BLaER1 treated with 17β-estradiol and CSF1 and Interleukin-3, amounts not matched to agents 10 nM and 100 nM (cell line): ENCODE results near the gene MBP.

Experiments
- H3K27ac ChIP-seq, 11 experiments: shearing (Covaris generic); formaldehyde crosslinking; 2 replicates each; pipeline ENCODE4 v1.8.1; 2022
- H3K27me3 ChIP-seq, 11 experiments: shearing (Covaris generic); formaldehyde crosslinking; 2 replicates each; pipeline ENCODE4 v1.8.1; 2022
- H3K36me3 ChIP-seq, 11 experiments: shearing (Covaris generic); formaldehyde crosslinking; 2 replicates each; pipeline ENCODE4 v1.8.1; 2022
- H3K4me1 ChIP-seq, 10 experiments: shearing (Covaris generic); formaldehyde crosslinking; 2 replicates each; pipeline ENCODE4 v1.8.1; 2022
- H3K4me2 ChIP-seq, 11 experiments: shearing (Covaris generic); formaldehyde crosslinking; 2 replicates each; pipeline ENCODE4 v1.8.1; 2022
- H3K4me3 ChIP-seq, 10 experiments: shearing (Covaris generic); formaldehyde crosslinking; 2 replicates each; pipeline ENCODE4 v1.8.1; 2022
- H3K9ac ChIP-seq, 11 experiments: shearing (Covaris generic); formaldehyde crosslinking; 2 replicates each; pipeline ENCODE4 v1.8.1; 2022
- H3K9me3 ChIP-seq, 11 experiments: shearing (Covaris generic); formaldehyde crosslinking; replicated peaks in 1 of 11; 2 replicates each; pipeline ENCODE4 v1.8.1; 2022
- H4K20me1 ChIP-seq, 11 experiments: shearing (Covaris generic); formaldehyde crosslinking; 2 replicates each; pipeline ENCODE4 v1.8.1; 2022
- Cebpa-rat ChIP-seq, 11 experiments: shearing (Covaris generic); IDR thresholded peaks; 2 replicates each; pipeline ENCODE4 v1.8.1; 2022

The MBP gene

DNA sequence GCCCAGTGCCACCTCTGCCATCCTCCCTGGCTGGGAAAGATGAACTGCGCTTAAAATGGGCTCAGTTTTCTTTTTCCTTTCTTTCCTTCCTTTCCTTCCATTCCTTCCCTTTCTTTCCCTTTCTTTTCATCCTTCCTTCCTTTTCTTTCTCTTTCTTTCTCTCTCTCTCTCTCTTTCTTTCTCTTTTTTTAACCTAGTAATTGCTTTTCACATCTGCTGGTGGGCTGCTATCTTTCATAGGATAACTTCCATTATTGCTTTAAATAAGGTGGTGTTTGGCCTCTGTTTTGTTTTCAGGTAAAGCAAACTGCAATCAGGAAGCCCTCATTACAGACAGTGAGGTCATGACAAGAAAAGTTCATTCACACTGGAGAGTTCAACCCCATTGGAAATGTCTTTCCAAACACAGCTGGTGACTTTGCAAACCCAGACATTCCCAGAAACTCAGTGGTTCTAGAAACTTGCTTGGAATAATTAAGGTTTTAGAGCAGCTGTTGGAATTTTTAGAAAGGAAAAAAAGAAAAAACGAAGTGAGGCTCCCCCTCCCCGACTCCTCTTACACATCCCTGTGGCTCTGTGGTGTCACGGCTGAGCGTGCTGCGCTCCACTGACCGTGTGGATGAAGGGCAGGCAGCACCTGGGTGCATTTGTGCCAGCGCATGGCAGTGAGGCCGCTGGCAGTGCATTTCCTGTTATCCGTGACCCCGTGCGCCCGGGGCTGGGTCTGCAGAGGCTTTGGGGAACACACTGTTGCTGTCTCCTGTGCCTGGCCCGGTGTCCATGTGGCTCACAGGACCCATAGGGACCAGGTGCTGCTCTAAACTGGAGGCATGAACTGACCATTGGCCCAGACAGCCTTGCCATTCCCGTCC lies 76.9 kb downstream of the MBP start:
- Histone ChIP-seq H3K4me1 (peaks cover 74 to 91% (median 87%) of the 10 kb centered on the region in 10 experiments), H3K27ac (peak overlapping the region; percentile 88 to 99 (median 98)), H4K20me1 (peaks cover 0 to 11% (median 0%) of the 10 kb centered on the region in 11 experiments; a peak in 2 of 22 replicates), H3K4me2 (peak overlapping the region; percentile 94 to 99 (median 99)), H3K36me3 (peaks cover 23 to 47% (median 41%) of the 10 kb centered on the region in 11 experiments), H3K4me3 (peak overlapping the region in 9 of 10 experiments; percentile 12 to 57 (median 35); a peak in 17 of 20 replicates), H3K9ac (peak overlapping the region; percentile 80 to 94 (median 89)), H3K9me3 (peaks cover 0 to 11% (median 0%) of the 10 kb centered on the region in 11 experiments; a peak in 10 of 22 replicates), H3K27me3 (no peaks in the 10 kb centered on the region)
- TF ChIP-seq Cebpa-rat (IDR thresholded peaks at IDR 0.05): no peak; a peak in 1 of 22 replicates

DNA sequence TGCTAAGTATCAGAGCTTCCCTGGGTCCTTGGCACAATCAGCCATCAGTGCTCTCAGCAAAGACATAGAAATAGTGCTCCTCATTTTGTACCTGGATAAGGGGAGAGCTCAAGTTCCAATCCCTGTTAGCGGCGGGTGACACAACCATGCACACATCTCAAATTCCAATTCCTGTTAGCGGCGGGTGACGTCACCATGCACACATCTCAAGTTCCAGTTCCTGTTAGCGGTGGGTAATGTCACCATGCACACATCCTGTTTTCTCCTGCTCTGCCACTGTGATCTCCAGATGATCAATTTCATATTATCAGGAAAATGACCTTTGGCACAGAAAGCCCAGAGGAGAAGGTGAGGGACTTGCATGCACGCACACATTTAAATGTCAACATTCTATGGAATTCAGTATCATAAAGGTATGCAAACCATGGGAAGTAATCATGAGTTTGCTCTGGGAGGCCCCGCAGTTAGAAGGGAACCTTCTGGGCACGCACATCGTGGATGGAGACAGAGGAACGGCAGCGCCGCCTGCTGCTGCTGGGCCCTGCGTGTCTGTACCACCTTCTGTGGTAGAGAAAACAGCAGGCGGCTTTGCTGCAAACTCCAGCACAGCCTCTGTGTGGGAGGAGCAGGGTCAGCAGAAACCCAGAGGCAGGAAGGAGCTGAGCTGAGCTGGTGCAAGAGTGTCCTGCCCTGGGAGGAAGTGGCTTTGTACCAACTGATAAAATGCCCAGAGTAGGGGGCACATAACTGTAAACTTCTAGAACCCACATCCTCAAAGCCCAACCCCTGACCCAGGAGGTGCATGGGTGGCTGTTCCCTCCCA lies 77.8 kb downstream of the MBP start:
- peaks cover 14 to 47% (median 38%) of the 10 kb centered on the region in 11 experiments for H3K36me3 ChIP-seq
- H3K27ac ChIP-seq: peak overlapping the region; percentile 88 to 99 (median 98)
- H3K4me3 ChIP-seq: peak overlapping the region; percentile 32 to 64 (median 54); a peak in 18 of 20 replicates
- H3K9ac ChIP-seq: peak overlapping the region; percentile 80 to 94 (median 89)
- peaks cover 74 to 91% (median 80%) of the 10 kb centered on the region in 10 experiments for H3K4me1 ChIP-seq
- peaks cover 0 to 11% (median 0%) of the 10 kb centered on the region in 11 experiments; a peak in 2 of 22 replicates for H4K20me1 ChIP-seq
- H3K27me3 ChIP-seq: no peaks in the 10 kb centered on the region
- peaks cover 0 to 3% (median 0%) of the 10 kb centered on the region in 11 experiments; a peak in 9 of 22 replicates for H3K9me3 ChIP-seq
- peak in 9 of 11 experiments; percentile 27 to 82 (median 70); a peak in 14 of 22 replicates for TF ChIP-seq Cebpa-rat (IDR thresholded peaks at IDR 0.05)
- H3K4me2 ChIP-seq: peak overlapping the region; percentile 94 to 99 (median 99)

DNA sequence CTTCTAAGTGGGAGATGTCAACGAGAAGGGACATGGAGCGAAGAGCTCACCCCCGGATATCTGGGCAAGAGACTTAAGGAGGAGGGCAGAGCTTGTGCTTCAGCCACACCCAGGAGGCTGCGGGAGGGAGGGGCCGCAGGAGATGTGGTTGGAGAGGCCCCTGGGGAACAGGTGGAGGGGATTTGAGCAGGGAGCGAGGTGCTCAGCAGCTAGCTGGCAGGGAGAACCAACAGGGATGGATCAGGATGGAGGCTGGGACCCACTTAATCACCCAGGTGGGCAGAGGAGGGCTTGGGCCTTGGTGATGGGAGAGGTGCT lies 78.3 kb downstream of the MBP start:
- H3K4me1 ChIP-seq: peaks cover 74 to 93% (median 79%) of the 10 kb centered on the region in 10 experiments
- peak overlapping the region; percentile 88 to 99 (median 98) for H3K27ac ChIP-seq
- peak overlapping the region; percentile 94 to 99 (median 99) for H3K4me2 ChIP-seq
- H4K20me1 ChIP-seq: peaks cover 0 to 11% (median 0%) of the 10 kb centered on the region in 11 experiments; a peak in 2 of 22 replicates
- H3K27me3 ChIP-seq: no peaks in the 10 kb centered on the region
- no peak for TF ChIP-seq Cebpa-rat (IDR thresholded peaks at IDR 0.05)
- peak overlapping the region; percentile 32 to 64 (median 54); a peak in 18 of 20 replicates for H3K4me3 ChIP-seq
- no peaks in the 10 kb centered on the region for H3K9me3 ChIP-seq
- peaks cover 16 to 49% (median 40%) of the 10 kb centered on the region in 11 experiments; a peak in 20 of 22 replicates for H3K36me3 ChIP-seq
- peak overlapping the region; percentile 80 to 94 (median 89) for H3K9ac ChIP-seq

DNA sequence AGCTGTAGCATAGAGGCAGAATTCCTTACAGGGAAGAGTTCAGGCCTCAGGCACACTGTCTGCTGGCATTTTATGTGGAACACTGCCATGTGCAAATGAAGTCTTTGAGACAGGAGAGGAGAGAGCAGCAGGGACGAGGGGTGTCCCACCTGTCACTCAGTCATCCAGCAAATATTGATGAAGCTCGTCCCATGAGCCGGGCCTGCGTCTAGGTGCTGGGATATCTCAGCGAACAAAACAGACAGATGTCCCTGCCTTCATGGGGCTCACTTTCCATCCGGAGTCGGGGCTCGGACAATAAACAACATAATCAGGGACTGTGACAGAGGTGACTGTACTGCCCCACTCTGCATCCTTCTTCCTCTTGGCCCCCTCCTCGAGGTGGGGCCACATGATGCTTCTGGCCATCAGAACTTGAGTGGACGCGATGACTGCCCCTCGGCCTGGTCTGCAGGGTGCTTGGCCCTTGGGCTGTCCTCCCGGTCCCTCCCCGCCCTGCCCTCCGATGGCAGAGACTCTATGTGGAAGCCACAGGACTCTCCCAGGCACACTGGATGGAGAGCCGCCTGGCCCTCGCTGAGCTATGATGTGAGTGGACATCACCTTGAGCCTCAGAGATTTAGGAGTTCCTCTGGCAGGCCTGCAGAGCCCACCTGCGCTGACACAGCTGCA lies 78.8 kb downstream of the MBP start:
- Histone ChIP-seq H3K36me3 (peaks cover 16 to 51% (median 41%) of the 10 kb centered on the region in 11 experiments; a peak in 20 of 22 replicates), H3K27ac (peak overlapping the region; percentile 88 to 99 (median 98)), H3K27me3 (no peaks in the 10 kb centered on the region), H3K9me3 (no peaks in the 10 kb centered on the region), H4K20me1 (peaks cover 0 to 11% (median 0%) of the 10 kb centered on the region in 11 experiments; a peak in 2 of 22 replicates), H3K4me3 (peak overlapping the region; percentile 32 to 64 (median 54); a peak in 18 of 20 replicates), H3K4me2 (peak overlapping the region; percentile 94 to 99 (median 99)), H3K9ac (peak overlapping the region; percentile 80 to 94 (median 89)), H3K4me1 (peaks cover 72 to 90% (median 76%) of the 10 kb centered on the region in 10 experiments)
- no peak for TF ChIP-seq Cebpa-rat (IDR thresholded peaks at IDR 0.05)

DNA sequence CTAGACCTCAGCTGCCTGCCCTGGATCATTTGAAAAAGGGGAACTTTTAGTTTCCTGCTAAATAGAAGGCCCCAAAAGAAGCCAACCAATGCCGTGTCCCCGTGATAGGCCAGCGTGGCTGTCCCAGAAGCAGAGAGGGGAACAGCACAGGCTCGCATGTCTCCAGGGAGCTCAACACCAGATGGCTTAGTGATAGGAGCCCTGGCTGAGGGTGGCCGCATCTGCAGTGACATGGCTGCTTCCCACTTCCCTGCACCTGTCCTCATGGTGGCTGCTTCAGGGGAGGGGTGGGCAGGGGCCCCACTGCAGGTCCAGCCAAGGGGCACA lies 79.6 kb downstream of the MBP start:
- Histone ChIP-seq H3K4me1 (peaks cover 68 to 82% (median 71%) of the 10 kb centered on the region in 10 experiments), H3K9ac (peak overlapping the region; percentile 80 to 94 (median 89))

GRCh38 chr18:77052297-77052982 lies 80.1 kb downstream of the MBP start:
- H3K9me3 ChIP-seq: no peaks in the 10 kb centered on the region
- no peaks in the 10 kb centered on the region for H3K27me3 ChIP-seq
- H3K9ac ChIP-seq: peak overlapping the region; percentile 80 to 94 (median 89)
- peaks cover 63 to 77% (median 68%) of the 10 kb centered on the region in 10 experiments for H3K4me1 ChIP-seq
- H3K27ac ChIP-seq: peak overlapping the region; percentile 88 to 99 (median 98)
- peaks cover 0 to 19% (median 0%) of the 10 kb centered on the region in 11 experiments; a peak in 5 of 22 replicates for H4K20me1 ChIP-seq
- no peak for TF ChIP-seq Cebpa-rat (IDR thresholded peaks at IDR 0.05)
- H3K4me3 ChIP-seq: peak overlapping the region in 3 of 10 experiments; percentile 6 to 40 (median 25); a peak in 4 of 20 replicates
- H3K4me2 ChIP-seq: peak overlapping the region; percentile 94 to 99 (median 99)
- peaks cover 23 to 58% (median 47%) of the 10 kb centered on the region in 11 experiments; a peak in 21 of 22 replicates for H3K36me3 ChIP-seq

More for the DNA sequence above, 79.6 kb downstream of the MBP start:
- H3K4me3 ChIP-seq: peak overlapping the region in 8 of 10 experiments; percentile 6 to 64 (median 54); a peak in 11 of 20 replicates
- H3K4me2 ChIP-seq: peak overlapping the region; percentile 94 to 99 (median 99)
- no peak for TF ChIP-seq Cebpa-rat (IDR thresholded peaks at IDR 0.05)
- H3K9me3 ChIP-seq: no peaks in the 10 kb centered on the region
- peak overlapping the region; percentile 88 to 99 (median 98) for H3K27ac ChIP-seq
- peaks cover 18 to 53% (median 42%) of the 10 kb centered on the region in 11 experiments; a peak in 19 of 22 replicates for H3K36me3 ChIP-seq
- H3K27me3 ChIP-seq: no peaks in the 10 kb centered on the region
- peaks cover 0 to 16% (median 0%) of the 10 kb centered on the region in 11 experiments; a peak in 4 of 22 replicates for H4K20me1 ChIP-seq

- peak overlapping the region; percentile 94 to 99 (median 99) for H3K4me2 ChIP-seq
- H3K27ac ChIP-seq: peak overlapping the region; percentile 88 to 99 (median 98); a peak in 21 of 22 replicates
- H3K9ac ChIP-seq: peak overlapping the region in 9 of 11 experiments; percentile 86 to 94 (median 89); a peak in 12 of 22 replicates
These were observed 80.8 kb downstream of the MBP start for GRCh38 chr18:77051581-77052296.

More at GRCh38 chr18:77051581-77052296, 80.8 kb downstream of the MBP start:
- H3K27me3 ChIP-seq: no peaks in the 10 kb centered on the region
- peak overlapping the region in 1 of 10 experiments; percentile 4; a peak in 1 of 20 replicates for H3K4me3 ChIP-seq
- TF ChIP-seq Cebpa-rat (IDR thresholded peaks at IDR 0.05): no peak
- peaks cover 0 to 26% (median 6%) of the 10 kb centered on the region in 11 experiments; a peak in 13 of 22 replicates for H4K20me1 ChIP-seq
- peaks cover 30 to 65% (median 54%) of the 10 kb centered on the region in 11 experiments; a peak in 21 of 22 replicates for H3K36me3 ChIP-seq
- H3K9me3 ChIP-seq: no peaks in the 10 kb centered on the region
- peaks cover 56 to 70% (median 61%) of the 10 kb centered on the region in 10 experiments for H3K4me1 ChIP-seq
